ENCODE data around the gene KTN1.

KTN1 gene

DNA sequence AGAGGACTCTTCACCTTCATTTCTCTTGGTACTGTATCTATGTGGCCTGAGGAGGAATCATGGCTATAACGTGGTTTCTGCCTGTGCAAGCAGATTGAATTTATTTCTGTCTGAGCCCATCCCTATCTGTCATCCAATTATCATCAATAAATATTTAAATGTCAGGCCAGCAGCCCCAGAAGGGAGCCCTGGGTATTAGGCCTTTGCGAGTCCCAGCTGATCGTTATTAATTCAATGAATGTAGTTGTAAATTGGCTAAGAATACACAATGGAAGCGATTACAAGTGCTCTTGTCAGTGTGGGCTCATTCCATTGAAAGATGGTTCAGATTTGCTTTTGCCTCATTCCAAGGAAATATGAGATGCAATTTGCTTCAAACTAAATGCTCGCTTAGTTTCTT is 142.0 kb downstream of the KTN1 start:
- Histone ChIP-seq H3K4me1 (ENCODE audit: control insufficient read depth in 1 of 2, insufficient read depth in 2 of 2, low read length in 2 of 2) (no peaks in the 10 kb centered on the region), H3K9me3 (ENCODE audit: control insufficient read depth in 1 of 2, low read length in 2 of 2) (no peaks in the 10 kb centered on the region), H3K36me3 (ENCODE audit: control insufficient read depth in 1 of 2, insufficient read depth in 2 of 2, low read length in 2 of 2) (no peaks in the 10 kb centered on the region), H3K9ac (ENCODE audit: low read depth in 1 of 2, low read length in 2 of 2) (no peak overlapping the region), H3K4me3 (ENCODE audit: low read depth in 1 of 2, low read length in 2 of 2) (no peak overlapping the region), H3K27ac (ENCODE audit: low read depth, low read length) (no peak overlapping the region), H3K27me3 (ENCODE audit: control insufficient read depth in 1 of 2, insufficient read depth in 2 of 2, low read length in 2 of 2) (no peaks in the 10 kb centered on the region)

DNA sequence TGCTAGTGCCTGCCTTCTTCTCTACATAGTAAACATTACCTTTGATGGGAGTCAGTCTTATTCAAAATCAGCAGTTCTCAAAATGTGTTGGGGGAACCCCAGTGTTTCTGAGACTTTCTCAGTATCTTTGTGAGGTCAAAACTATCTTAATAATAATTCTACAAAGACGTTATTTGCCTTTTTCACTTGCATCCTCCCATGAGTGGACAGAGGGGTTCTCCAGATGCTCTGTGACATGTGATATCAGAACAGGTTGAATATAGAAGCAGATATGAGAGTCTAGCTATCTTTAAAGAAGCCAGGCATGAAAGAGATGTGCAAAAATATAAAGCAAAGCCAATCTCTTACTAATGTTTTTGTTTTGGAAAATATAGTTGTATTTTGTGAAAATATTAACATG is 144.7 kb downstream of the KTN1 start:
- Histone ChIP-seq H3K36me3 (ENCODE audit: control insufficient read depth in 1 of 2, insufficient read depth in 2 of 2, low read length in 2 of 2) (no peaks in the 10 kb centered on the region), H3K9me3 (ENCODE audit: control insufficient read depth in 1 of 2, low read length in 2 of 2) (no peaks in the 10 kb centered on the region), H3K9ac (ENCODE audit: low read depth in 1 of 2, low read length in 2 of 2) (no peak overlapping the region), H3K27ac (ENCODE audit: low read depth, low read length) (no peak overlapping the region), H3K27me3 (ENCODE audit: control insufficient read depth in 1 of 2, insufficient read depth in 2 of 2, low read length in 2 of 2) (no peaks in the 10 kb centered on the region), H3K4me3 (ENCODE audit: low read depth in 1 of 2, low read length in 2 of 2) (no peak overlapping the region), H3K4me1 (ENCODE audit: control insufficient read depth in 1 of 2, insufficient read depth in 2 of 2, low read length in 2 of 2) (no peaks in the 10 kb centered on the region)

DNA sequence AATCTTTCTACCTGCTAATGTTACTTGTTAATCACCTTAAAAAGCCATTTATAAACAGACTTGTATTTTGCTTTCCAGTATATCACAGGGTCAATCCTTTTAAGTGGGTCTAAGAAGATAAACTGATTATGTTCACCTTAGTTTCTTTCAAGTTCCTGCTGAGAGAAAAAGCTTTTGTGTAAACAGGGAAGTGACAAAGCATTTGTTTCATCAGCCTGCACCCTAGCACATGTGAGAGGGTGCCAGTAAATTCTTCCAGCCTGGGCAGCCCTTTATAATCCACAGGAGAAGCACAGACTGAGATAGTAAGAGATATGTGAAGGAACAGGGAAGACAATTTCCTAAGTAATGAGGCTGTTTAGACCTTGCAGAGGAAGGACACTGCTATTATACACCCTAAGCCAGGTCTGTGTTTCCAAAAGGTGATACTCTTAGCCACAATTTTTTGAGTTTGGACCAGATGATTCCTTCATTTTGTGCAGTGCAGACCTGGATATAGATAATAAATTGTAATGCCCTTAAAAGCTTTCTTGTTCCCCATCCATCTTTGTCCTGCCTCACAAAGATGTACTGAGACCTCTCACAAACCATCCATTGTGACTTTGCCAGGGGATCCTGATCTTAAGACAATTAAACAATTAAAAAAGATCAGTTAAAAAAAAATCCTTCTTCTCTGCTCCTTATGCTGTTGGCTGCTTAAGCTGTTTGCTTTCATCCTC is 150.7 kb downstream of the KTN1 start:
- Histone ChIP-seq H3K4me1 (ENCODE audit: control insufficient read depth in 1 of 2, insufficient read depth in 2 of 2, low read length in 2 of 2) (no peaks in the 10 kb centered on the region), H3K27ac (ENCODE audit: low read depth, low read length) (no peak overlapping the region)

DNA sequence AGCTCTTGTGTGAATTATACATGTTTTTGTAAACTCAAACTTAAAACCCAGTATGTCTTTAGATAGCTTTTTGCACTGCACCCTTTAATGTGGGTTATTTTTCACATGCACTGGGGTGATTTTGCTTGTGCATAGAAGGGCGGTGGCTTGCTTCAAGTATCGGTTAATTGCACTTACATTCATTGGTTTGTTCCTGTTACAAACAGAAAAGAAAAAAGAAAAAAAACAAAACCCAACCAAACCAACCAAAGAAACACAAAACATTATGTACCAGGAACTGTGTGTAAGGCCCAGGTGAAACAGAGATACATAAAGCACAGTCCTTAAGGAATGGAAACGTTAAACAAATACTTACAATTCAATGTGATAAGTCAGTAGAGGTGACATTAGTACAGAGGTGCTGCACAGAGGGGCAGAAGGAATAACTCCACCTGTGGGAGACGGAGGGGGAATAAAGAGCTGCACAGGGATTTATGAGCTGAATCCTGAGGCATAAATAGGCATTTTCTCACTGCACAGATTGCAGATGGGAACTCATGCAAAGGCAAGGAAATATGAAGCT is 151.4 kb downstream of the KTN1 start:
- no peaks in the 10 kb centered on the region for H3K27me3 ChIP-seq (ENCODE audit: control insufficient read depth in 1 of 2, insufficient read depth in 2 of 2, low read length in 2 of 2)
- H3K27ac ChIP-seq (ENCODE audit: low read depth, low read length), result no peak overlapping the region
- no peaks in the 10 kb centered on the region for H3K4me1 ChIP-seq (ENCODE audit: control insufficient read depth in 1 of 2, insufficient read depth in 2 of 2, low read length in 2 of 2)
- no peak overlapping the region for H3K9ac ChIP-seq (ENCODE audit: low read depth in 1 of 2, low read length in 2 of 2)
- no peaks in the 10 kb centered on the region for H3K36me3 ChIP-seq (ENCODE audit: control insufficient read depth in 1 of 2, insufficient read depth in 2 of 2, low read length in 2 of 2)
- H3K9me3 ChIP-seq (ENCODE audit: control insufficient read depth in 1 of 2, low read length in 2 of 2), result peaks cover 0 to 7% of the 10 kb centered on the region in 2 donors
- H3K4me3 ChIP-seq (ENCODE audit: low read depth in 1 of 2, low read length in 2 of 2), result no peak overlapping the region

More for the DNA sequence above, 150.7 kb downstream of the KTN1 start:
- peaks cover 0 to 3% of the 10 kb centered on the region in 2 donors for H3K9me3 ChIP-seq (ENCODE audit: control insufficient read depth in 1 of 2, low read length in 2 of 2)
- H3K27me3 ChIP-seq (ENCODE audit: control insufficient read depth in 1 of 2, insufficient read depth in 2 of 2, low read length in 2 of 2), result no peaks in the 10 kb centered on the region
- H3K4me3 ChIP-seq (ENCODE audit: low read depth in 1 of 2, low read length in 2 of 2), result no peak overlapping the region
- H3K36me3 ChIP-seq (ENCODE audit: control insufficient read depth in 1 of 2, insufficient read depth in 2 of 2, low read length in 2 of 2), result no peaks in the 10 kb centered on the region
- no peak overlapping the region for H3K9ac ChIP-seq (ENCODE audit: low read depth in 1 of 2, low read length in 2 of 2)

DNA sequence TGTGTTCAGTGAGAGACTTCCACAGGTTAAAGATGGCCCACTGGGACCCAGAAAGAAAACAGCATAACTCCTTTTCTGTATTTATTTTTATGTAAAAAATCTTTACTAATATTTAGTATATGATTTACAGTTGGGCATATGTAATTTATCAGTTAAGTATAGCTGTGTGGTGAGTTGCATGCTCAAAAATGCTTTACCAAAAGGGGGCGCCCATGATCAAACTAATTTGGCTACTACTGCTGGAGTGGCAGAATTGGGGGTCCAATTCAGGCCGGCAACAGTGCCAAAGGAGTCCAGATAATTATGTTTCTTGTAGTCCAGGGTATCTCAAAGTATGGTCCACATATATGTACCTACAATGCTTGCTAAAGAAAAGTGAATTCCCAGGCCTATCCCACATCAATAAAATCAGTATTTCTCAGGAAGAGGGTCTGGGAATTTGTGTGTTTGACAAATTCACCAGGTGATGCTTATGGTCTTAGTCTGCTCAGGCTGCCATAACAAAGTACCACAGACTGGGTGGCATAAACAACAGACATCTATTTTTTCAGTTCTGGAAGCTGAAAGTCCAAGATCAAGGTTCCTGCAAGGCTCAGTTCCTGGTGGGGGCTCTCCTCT is 152.0 kb downstream of the KTN1 start:
- Histone ChIP-seq H3K27me3 (ENCODE audit: control insufficient read depth in 1 of 2, insufficient read depth in 2 of 2, low read length in 2 of 2) (no peaks in the 10 kb centered on the region), H3K27ac (ENCODE audit: low read depth, low read length) (no peak overlapping the region), H3K9me3 (ENCODE audit: control insufficient read depth in 1 of 2, low read length in 2 of 2) (peaks cover 0 to 7% of the 10 kb centered on the region in 2 donors), H3K4me3 (ENCODE audit: low read depth in 1 of 2, low read length in 2 of 2) (no peak overlapping the region), H3K36me3 (ENCODE audit: control insufficient read depth in 1 of 2, insufficient read depth in 2 of 2, low read length in 2 of 2) (no peaks in the 10 kb centered on the region), H3K4me1 (ENCODE audit: control insufficient read depth in 1 of 2, insufficient read depth in 2 of 2, low read length in 2 of 2) (no peaks in the 10 kb centered on the region), H3K9ac (ENCODE audit: low read depth in 1 of 2, low read length in 2 of 2) (no peak overlapping the region)

DNA sequence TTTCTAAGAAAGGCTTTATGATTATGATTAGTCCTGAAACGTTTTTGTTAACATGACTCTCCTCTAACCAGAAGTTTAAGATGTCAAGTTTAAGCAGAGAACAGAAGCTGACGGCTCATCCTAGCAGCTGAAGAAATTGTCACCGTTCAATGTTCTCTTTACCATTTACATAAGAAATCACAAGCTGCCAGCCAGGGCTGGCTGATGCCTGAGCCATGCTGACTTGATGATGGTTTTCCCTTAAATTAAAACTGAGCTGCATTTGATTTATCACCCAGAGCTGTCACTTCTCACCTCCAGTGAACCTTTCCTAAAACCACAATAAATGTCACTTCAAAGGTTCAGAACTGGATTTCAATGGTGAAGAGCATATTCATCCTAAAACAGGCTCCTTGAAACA is 153.6 kb downstream of the KTN1 start:
- no peaks in the 10 kb centered on the region for H3K4me1 ChIP-seq (ENCODE audit: control insufficient read depth in 1 of 2, insufficient read depth in 2 of 2, low read length in 2 of 2)
- H3K9me3 ChIP-seq (ENCODE audit: control insufficient read depth in 1 of 2, low read length in 2 of 2), result peaks cover 0 to 7% of the 10 kb centered on the region in 2 donors
- no peak overlapping the region for H3K9ac ChIP-seq (ENCODE audit: low read depth in 1 of 2, low read length in 2 of 2)
- H3K36me3 ChIP-seq (ENCODE audit: control insufficient read depth in 1 of 2, insufficient read depth in 2 of 2, low read length in 2 of 2), result no peaks in the 10 kb centered on the region
- H3K4me3 ChIP-seq (ENCODE audit: low read depth in 1 of 2, low read length in 2 of 2), result no peak overlapping the region
- no peak overlapping the region for H3K27ac ChIP-seq (ENCODE audit: low read depth, low read length)
- no peaks in the 10 kb centered on the region for H3K27me3 ChIP-seq (ENCODE audit: control insufficient read depth in 1 of 2, insufficient read depth in 2 of 2, low read length in 2 of 2)

All from duodenal mucosa (tissue), 2 donors.